NT2/D1 (cell line): ENCODE data around the gene ING5.

Experiments
- DNase-seq: peaks from one replicate; pipeline ENCODE4 v3.0.0-alpha.2; 2011; ENCODE audit warnings: low read depth, low spot score
- H3K27me3 ChIP-seq: 2 replicates; pipeline ENCODE4 v1.6.0; 2011; ENCODE audit warnings: mild to moderate bottlenecking; ENCODE audit not compliant: insufficient read length, insufficient read depth
- H3K36me3 ChIP-seq: 2 replicates; pipeline ENCODE4 v1.6.1; 2011; ENCODE audit warnings: mild to moderate bottlenecking, low read length, mixed read lengths; ENCODE audit not compliant: insufficient read depth, insufficient read length
- H3K4me1 ChIP-seq: 2 replicates; pipeline ENCODE4 v1.5.1; 2011; ENCODE audit not compliant: insufficient read depth, insufficient read length
- H3K4me3 ChIP-seq: 2 replicates; pipeline ENCODE4 v1.5.1; 2011; ENCODE audit warnings: low read depth; ENCODE audit not compliant: insufficient read length
- H3K9ac ChIP-seq: 2 replicates; pipeline ENCODE4 v1.6.0; 2011; ENCODE audit warnings: low read depth; ENCODE audit not compliant: insufficient read length
- H3K9me3 ChIP-seq: 2 replicates; pipeline ENCODE4 v1.5.1; 2011; ENCODE audit warnings: mild to moderate bottlenecking, low read length; ENCODE audit not compliant: insufficient read depth
- SUZ12 ChIP-seq: IDR thresholded peaks from 2 replicates; pipeline ENCODE4 v1.6.1; 2011; ENCODE audit not compliant: insufficient read length, insufficient read depth; ENCODE audit errors: extremely low read depth
- YY1 ChIP-seq: IDR thresholded peaks from 2 replicates; pipeline ENCODE4 v1.6.1; 2011; ENCODE audit not compliant: insufficient read length, insufficient read depth
- ZNF274 ChIP-seq: IDR thresholded peaks from 2 replicates; pipeline ENCODE4 v1.6.1; 2011; ENCODE audit warnings: mild to moderate bottlenecking, low read depth, low read length

The ING5 gene

DNA sequence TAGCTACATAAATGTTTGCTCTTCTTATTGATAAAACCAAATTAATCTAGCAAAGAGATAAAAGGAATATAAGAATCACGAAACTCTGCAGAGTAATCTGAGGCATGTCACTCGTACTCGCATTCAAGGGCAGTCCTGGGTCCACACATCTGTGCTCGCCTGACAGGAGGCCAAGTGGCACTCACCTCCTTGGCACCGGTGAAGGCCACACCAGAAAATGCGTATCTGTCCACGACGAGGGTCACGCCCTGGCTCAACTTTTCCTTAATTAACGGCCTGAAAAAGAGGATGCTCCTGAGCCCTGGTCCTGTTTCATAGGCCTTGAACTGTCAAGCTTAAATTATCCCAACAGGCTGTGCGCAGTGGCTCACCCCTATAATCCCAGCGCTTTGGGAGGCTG, 21.8 kb upstream of the ING5 start:
- Histone ChIP-seq H3K4me3 (no peak overlapping the region), H3K9me3 (no peaks in the 10 kb centered on the region), H3K4me1 (no peaks in the 10 kb centered on the region), H3K9ac (no peak overlapping the region), H3K27me3 (no peaks in the 10 kb centered on the region), H3K36me3 (peaks cover 98% of the 10 kb centered on the region)
- no peak for TF ChIP-seq YY1
- no peak for TF ChIP-seq ZNF274
- no peak for TF ChIP-seq SUZ12
- no peak for DNase-seq

DNA sequence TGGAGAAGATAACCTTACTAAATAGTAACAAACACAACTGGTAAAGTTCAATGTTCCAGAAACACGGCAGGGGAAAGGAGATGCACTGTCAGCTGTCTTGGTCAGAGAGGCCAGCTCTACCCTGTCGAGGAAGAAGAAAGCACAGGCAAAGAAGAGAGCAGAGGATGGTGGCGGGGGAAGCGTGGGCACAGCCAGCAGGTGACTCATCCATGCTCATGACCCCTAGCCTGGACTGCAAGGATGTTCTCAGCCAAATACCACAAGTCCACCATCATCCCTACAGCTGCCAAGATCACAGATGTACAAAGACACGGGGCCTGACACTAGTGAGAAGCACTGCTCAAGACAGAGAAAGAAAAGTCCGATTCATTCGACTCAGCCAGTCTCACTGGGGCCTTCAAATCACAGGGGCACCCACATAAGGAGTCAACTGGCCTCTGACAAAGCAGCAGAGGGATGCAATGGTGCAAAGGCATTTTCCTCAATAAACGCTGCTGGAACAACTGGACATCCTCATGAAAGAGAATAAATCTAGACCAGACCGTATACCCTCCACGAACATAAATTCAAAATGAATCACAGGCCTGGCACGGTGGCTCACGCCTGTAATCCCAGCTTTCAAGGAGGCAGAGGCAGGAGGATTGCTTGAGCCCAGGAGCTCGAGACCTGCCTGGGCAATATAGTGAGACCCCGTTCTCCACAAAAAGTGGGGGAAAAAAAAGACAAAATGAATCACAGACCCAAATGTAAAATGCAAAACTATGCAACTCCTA, 20.8 kb upstream of the ING5 start:
- TF ChIP-seq ZNF274, result no peak
- TF ChIP-seq SUZ12, result no peak
- TF ChIP-seq YY1, result no peak
- DNase-seq, result no peak
- peaks cover 95% of the 10 kb centered on the region for H3K36me3 ChIP-seq

DNA sequence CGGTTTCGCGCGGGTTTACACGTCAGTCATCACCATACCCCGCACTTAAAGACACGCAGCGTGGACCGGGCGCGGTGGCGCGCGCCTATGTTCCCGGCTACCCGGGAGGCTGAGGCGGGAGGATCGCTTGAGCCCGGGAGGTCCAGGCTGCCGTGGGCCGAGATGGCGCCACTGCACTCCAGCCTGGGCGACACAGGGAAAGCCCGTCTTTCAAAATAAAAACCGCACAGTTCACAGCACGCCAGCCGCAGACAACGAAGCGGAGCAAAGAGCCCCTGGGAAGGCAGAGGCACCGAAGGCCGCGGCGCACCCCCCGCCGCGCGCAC, 15.6 kb upstream of the ING5 start:
- no peak for DNase-seq
- peak overlapping the region; percentile 99 for H3K9ac ChIP-seq
- no peaks in the 10 kb centered on the region for H3K9me3 ChIP-seq
- H3K4me3 ChIP-seq, result peak overlapping the region; percentile 96
- no peaks in the 10 kb centered on the region for H3K27me3 ChIP-seq
- peaks cover 6% of the 10 kb centered on the region for H3K4me1 ChIP-seq
- H3K36me3 ChIP-seq, result peaks cover 66% of the 10 kb centered on the region
- TF ChIP-seq YY1 (no peak), SUZ12 (no peak), ZNF274 (no peak)

More for the DNA sequence above, 20.8 kb upstream of the ING5 start:
- no peaks in the 10 kb centered on the region for H3K27me3 ChIP-seq
- H3K4me1 ChIP-seq, result peaks cover 3% of the 10 kb centered on the region
- H3K9ac ChIP-seq, result no peak overlapping the region
- H3K9me3 ChIP-seq, result no peaks in the 10 kb centered on the region
- H3K4me3 ChIP-seq, result no peak overlapping the region

DNA sequence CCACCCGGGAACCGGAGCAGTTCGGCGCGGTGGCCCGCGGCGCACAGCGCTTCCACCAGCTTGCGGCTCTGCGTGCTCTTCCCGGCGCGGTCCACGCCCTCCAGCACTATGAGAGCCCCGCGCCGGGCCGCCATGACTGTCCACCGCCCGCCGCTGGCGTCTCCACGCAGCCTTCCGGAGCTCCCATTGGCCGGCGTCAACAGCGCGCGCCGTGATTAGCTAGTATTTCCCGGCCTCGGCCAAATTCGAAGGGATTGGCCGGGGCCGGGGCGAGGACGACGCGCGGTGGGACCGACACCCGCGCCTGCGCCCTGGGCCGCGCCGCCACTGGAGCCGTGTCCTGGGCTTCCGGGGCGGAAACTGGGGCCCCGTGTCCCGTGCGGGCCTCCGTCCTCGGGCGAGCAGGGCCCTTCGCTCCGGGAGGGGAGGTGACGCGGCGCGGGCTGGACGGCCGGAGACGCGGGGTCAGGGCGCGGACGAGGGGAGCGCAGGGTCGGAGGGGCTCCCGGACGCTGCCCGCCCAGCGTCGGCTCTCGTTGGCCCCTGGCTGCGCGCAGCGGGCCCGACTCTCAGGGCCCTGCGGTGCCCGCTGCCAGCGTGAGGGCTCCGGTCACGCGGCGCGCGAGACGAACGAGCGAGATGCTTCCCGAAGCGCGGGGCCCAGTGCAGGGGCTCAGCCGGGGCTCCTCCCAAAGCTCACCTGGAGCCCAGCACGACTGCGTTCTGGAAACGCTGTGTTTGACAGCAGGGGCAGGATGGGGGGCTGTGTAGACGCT, 15.0 kb upstream of the ING5 start, which contains the start of gene DTYMK:
TSS of gene DTYMK (minus strand) at position 166 of the 776 bp plus-strand sequence. CDS start at position 134, 32 bp downstream.
- peaks cover 66% of the 10 kb centered on the region for H3K36me3 ChIP-seq
- H3K9ac ChIP-seq, result peak within 1 kb of the TSS; percentile 99
- DNase-seq, result peak; percentile 88
- TF ChIP-seq SUZ12 (no peak), ZNF274 (no peak), YY1 (peak; percentile 70)
- H3K4me3 ChIP-seq, result peak within 1 kb of the TSS; percentile 96
- H3K9me3 ChIP-seq, result no peaks in the 10 kb centered on the region
- no peaks in the 10 kb centered on the region for H3K27me3 ChIP-seq
- H3K4me1 ChIP-seq, result peaks cover 6% of the 10 kb centered on the region

DNA sequence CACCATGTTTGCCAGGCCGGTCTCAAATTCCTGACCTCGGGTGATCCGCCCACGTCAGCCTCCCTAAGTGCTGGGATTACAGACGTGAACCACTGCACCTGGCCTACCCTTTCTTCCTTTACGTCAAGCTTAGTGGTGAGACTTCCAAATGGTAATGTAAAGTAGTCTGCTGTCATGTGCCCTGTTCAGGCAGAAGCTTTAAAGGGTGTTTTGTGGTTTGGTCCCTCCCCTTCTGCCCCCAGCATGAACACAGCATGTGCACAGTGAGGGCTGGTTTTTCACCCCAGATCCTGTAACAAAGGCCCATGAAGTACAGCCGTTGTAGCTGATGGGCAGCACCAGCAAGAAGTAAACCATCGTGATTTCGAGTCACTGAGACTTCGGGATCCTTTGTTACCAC, 12.5 kb upstream of the ING5 start:
- no peak overlapping the region for H3K4me3 ChIP-seq
- H3K4me1 ChIP-seq, result peaks cover 6% of the 10 kb centered on the region
- DNase-seq, result no peak
- no peak overlapping the region for H3K9ac ChIP-seq
- TF ChIP-seq ZNF274 (no peak), YY1 (no peak), SUZ12 (no peak)
- H3K36me3 ChIP-seq, result peaks cover 56% of the 10 kb centered on the region
- H3K27me3 ChIP-seq, result no peaks in the 10 kb centered on the region
- no peaks in the 10 kb centered on the region for H3K9me3 ChIP-seq

DNA sequence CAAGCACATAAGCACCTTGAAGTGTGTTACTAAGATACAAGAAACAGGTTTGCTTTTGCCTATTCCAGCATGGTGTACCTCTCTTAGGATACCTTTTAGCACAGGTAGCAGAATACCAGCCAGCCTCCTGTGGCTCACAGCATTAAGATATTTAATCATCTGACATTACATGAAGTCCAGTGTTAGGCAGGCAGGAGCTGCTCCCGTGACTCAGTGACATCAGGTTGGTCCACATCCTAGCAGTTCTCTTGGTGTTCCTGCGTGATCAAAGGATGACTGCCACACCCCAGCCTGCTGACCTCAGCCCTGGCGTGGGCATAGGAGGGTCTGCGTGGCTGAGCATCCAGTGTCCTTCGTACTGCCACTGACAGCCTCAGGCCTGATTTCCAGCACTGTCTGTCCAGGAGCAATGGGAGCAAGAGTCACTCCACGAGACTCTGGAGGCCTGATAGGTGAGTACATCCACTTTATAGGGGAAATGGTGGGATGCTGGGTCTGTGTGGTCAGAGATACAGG, 11.6 kb upstream of the ING5 start:
- no peak overlapping the region for H3K9ac ChIP-seq
- H3K4me3 ChIP-seq, result no peak overlapping the region
- H3K4me1 ChIP-seq, result peaks cover 6% of the 10 kb centered on the region
- H3K27me3 ChIP-seq, result no peaks in the 10 kb centered on the region
- no peak for DNase-seq
- no peaks in the 10 kb centered on the region for H3K9me3 ChIP-seq
- peaks cover 55% of the 10 kb centered on the region for H3K36me3 ChIP-seq
- no peak for TF ChIP-seq SUZ12
- TF ChIP-seq ZNF274, result no peak
- TF ChIP-seq YY1, result no peak

DNA sequence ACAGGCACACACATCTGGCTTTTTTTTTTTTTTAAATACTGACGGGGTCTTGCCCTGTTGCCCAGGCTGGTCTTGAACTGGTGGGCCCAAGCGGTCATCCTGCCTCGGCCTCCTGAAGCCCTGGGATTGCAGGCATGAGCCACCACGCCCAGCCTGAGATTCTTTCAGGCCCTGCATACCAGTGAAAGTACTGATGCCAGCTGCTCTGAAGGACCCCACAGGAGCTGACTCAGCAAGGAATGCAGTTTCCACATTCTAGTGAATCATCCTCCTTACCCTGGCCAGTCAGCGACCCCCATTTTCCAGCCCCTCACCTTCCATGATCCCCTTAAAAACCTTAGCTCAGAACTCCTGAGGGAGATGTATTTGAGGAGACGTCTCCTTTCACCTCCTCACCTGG, 9.4 kb upstream of the ING5 start:
- H3K4me1 ChIP-seq, result peaks cover 3% of the 10 kb centered on the region
- TF ChIP-seq YY1 (no peak), SUZ12 (no peak), ZNF274 (no peak)
- H3K9ac ChIP-seq, result no peak overlapping the region
- H3K9me3 ChIP-seq, result no peaks in the 10 kb centered on the region
- no peak overlapping the region for H3K4me3 ChIP-seq
- H3K36me3 ChIP-seq, result peaks cover 55% of the 10 kb centered on the region
- DNase-seq, result no peak
- no peaks in the 10 kb centered on the region for H3K27me3 ChIP-seq
